ENCODE results near the gene GARIN3. TPM values are rescaled to one million over a fixed set of nuclear protein-coding genes. Genes with fewer than 3 reads are reported as not detected.

The GARIN3 gene
- total and polyA plus RNA-seq, 2 donors (not counting 1 experiment from before 2014, with no cell fraction given), result not detected

GRCh38 chr5:157165668-157166067 is 396 bp downstream of the GARIN3 start:
- Histone ChIP-seq H3K9ac (ENCODE audit: insufficient read depth, low read length) (no peak overlapping the region), H3K36me3 (ENCODE audit: control insufficient read depth, insufficient read depth, low read length) (no peaks in the 10 kb centered on the region), H3K4me2 (ENCODE audit: extremely low read depth, insufficient read depth, low read length) (no peak overlapping the region), H3K27me3 (ENCODE audit: control insufficient read depth, insufficient read depth, low read length) (no peaks in the 10 kb centered on the region), H3K27ac (ENCODE audit: insufficient read depth, low read length) (no peak overlapping the region), H3K4me1 (ENCODE audit: control insufficient read depth, extremely low read depth, insufficient read depth, low read length) (no peaks in the 10 kb centered on the region), H2AFZ (ENCODE audit: low read length) (no peak overlapping the region), H3K79me2 (ENCODE audit: control insufficient read depth, insufficient read depth, low read length) (no peaks in the 10 kb centered on the region), H3K9me3 (ENCODE audit: control insufficient read depth, insufficient read depth, low read depth, low read length) (no peaks in the 10 kb centered on the region), H3K4me3 (replicated peaks in 1 of 4; ENCODE audit: control extremely low read depth in 1 of 4, insufficient read depth in 1 of 4, low read depth in 3 of 4, low read length in 4 of 4) (no peak overlapping the region), H4K20me1 (ENCODE audit: control insufficient read depth, extremely low read depth, insufficient read depth, low read length) (no peaks in the 10 kb centered on the region)
- no peak for DNase-seq (ENCODE audit: low read depth in 2 of 2)
- TF ChIP-seq EZH2 (IDR thresholded peaks at IDR 0.05; ENCODE audit: low read length, missing control alignments) (no peak), CTCF (conservative IDR thresholded peaks at IDR 0.05 in 1 of 2, IDR thresholded peaks at IDR 0.05 in 1 of 2; ENCODE audit: low read depth in 1 of 2, low read length in 2 of 2) (no peak)

DNA sequence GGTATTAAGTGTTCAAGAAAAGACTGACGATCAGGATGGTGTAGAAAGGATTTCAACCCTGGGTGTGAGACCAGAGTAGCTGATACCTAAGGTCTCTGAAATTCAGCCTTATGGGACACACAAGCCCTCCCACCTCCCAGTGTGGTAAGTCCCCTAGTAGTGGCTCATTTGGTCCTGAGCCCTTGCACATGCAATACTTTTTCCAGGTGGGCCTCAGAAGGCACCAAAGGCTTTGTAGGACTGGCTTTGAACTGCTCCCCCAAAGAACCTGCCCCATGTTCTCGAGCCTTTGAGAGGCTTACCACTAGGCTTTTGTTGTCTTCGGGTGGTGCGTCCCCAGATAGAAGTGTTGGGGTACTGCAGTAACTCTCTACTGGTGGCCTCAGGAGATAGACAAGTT is 803 bp downstream of the GARIN3 start:
- H3K4me2 ChIP-seq (ENCODE audit: extremely low read depth, insufficient read depth, low read length), result no peak overlapping the region
- H3K36me3 ChIP-seq (ENCODE audit: control insufficient read depth, insufficient read depth, low read length), result no peaks in the 10 kb centered on the region
- no peaks in the 10 kb centered on the region for H3K27me3 ChIP-seq (ENCODE audit: control insufficient read depth, insufficient read depth, low read length)
- DNase-seq (ENCODE audit: low read depth in 2 of 2), result no peak
- no peak overlapping the region for H3K4me3 ChIP-seq (replicated peaks in 1 of 4; ENCODE audit: control extremely low read depth in 1 of 4, insufficient read depth in 1 of 4, low read depth in 3 of 4, low read length in 4 of 4)
- H2AFZ ChIP-seq (ENCODE audit: low read length), result no peak overlapping the region
- H3K79me2 ChIP-seq (ENCODE audit: control insufficient read depth, insufficient read depth, low read length), result no peaks in the 10 kb centered on the region
- H4K20me1 ChIP-seq (ENCODE audit: control insufficient read depth, extremely low read depth, insufficient read depth, low read length), result no peaks in the 10 kb centered on the region
- H3K4me1 ChIP-seq (ENCODE audit: control insufficient read depth, extremely low read depth, insufficient read depth, low read length), result no peaks in the 10 kb centered on the region
- no peaks in the 10 kb centered on the region for H3K9me3 ChIP-seq (ENCODE audit: control insufficient read depth, insufficient read depth, low read depth, low read length)
- TF ChIP-seq CTCF (conservative IDR thresholded peaks at IDR 0.05 in 1 of 2, IDR thresholded peaks at IDR 0.05 in 1 of 2; ENCODE audit: low read depth in 1 of 2, low read length in 2 of 2) (no peak), EZH2 (IDR thresholded peaks at IDR 0.05; ENCODE audit: low read length, missing control alignments) (no peak)
- H3K9ac ChIP-seq (ENCODE audit: insufficient read depth, low read length), result no peak overlapping the region
- no peak overlapping the region for H3K27ac ChIP-seq (ENCODE audit: insufficient read depth, low read length)

GRCh38 chr5:157164521-157164920 is 1.5 kb downstream of the GARIN3 start:
- no peak for DNase-seq (ENCODE audit: low read depth in 2 of 2)
- H3K27me3 ChIP-seq (ENCODE audit: control insufficient read depth, insufficient read depth, low read length), result no peaks in the 10 kb centered on the region
- H3K36me3 ChIP-seq (ENCODE audit: control insufficient read depth, insufficient read depth, low read length), result no peaks in the 10 kb centered on the region
- no peak overlapping the region for H3K9ac ChIP-seq (ENCODE audit: insufficient read depth, low read length)
- H3K4me2 ChIP-seq (ENCODE audit: extremely low read depth, insufficient read depth, low read length), result no peak overlapping the region
- no peaks in the 10 kb centered on the region for H4K20me1 ChIP-seq (ENCODE audit: control insufficient read depth, extremely low read depth, insufficient read depth, low read length)
- H3K4me3 ChIP-seq (replicated peaks in 1 of 4; ENCODE audit: control extremely low read depth in 1 of 4, insufficient read depth in 1 of 4, low read depth in 3 of 4, low read length in 4 of 4), result no peak overlapping the region
- no peak overlapping the region for H2AFZ ChIP-seq (ENCODE audit: low read length)
- H3K9me3 ChIP-seq (ENCODE audit: control insufficient read depth, insufficient read depth, low read depth, low read length), result no peaks in the 10 kb centered on the region
- no peaks in the 10 kb centered on the region for H3K4me1 ChIP-seq (ENCODE audit: control insufficient read depth, extremely low read depth, insufficient read depth, low read length)
- no peak overlapping the region for H3K27ac ChIP-seq (ENCODE audit: insufficient read depth, low read length)
- H3K79me2 ChIP-seq (ENCODE audit: control insufficient read depth, insufficient read depth, low read length), result no peaks in the 10 kb centered on the region
- TF ChIP-seq EZH2 (IDR thresholded peaks at IDR 0.05; ENCODE audit: low read length, missing control alignments), result no peak
- no peak for TF ChIP-seq CTCF (conservative IDR thresholded peaks at IDR 0.05 in 1 of 2, IDR thresholded peaks at IDR 0.05 in 1 of 2; ENCODE audit: low read depth in 1 of 2, low read length in 2 of 2)

Measured in fibroblast of lung (primary cell).